Embryonic facial prominence (tissue), 1 donor: ENCODE results near the gene ENOX1.
"Not testable (repeated sequence)": the region's sequence is repeated elsewhere in the genome, so short reads cannot be mapped to it uniquely, and the experiment has no call there.

Experiments used
- DNase-seq: peaks from one replicate; pipeline ENCODE4 v3.0.0-alpha.2; 2016; ENCODE audit errors: extremely low spot score

ENOX1 gene

GRCh38 chr13:43357564-43357963 lies 429.2 kb downstream of the ENOX1 start:
- no peak for DNase-seq

GRCh38 chr13:43356567-43356966 lies 430.2 kb downstream of the ENOX1 start:
- DNase-seq: no peak

GRCh38 chr13:43355774-43356173 lies 431.0 kb downstream of the ENOX1 start:
- DNase-seq: no peak

- DNase-seq: no peak
Observed at GRCh38 chr13:43354153-43354945, 432.4 kb downstream of the ENOX1 start.

- DNase-seq: no peak
Observed at GRCh38 chr13:43353631-43354030, 433.1 kb downstream of the ENOX1 start.

GRCh38 chr13:43351612-43352011 lies 435.2 kb downstream of the ENOX1 start:
- not testable (repeated sequence) for DNase-seq

GRCh38 chr13:43348397-43348796 lies 438.4 kb downstream of the ENOX1 start:
- DNase-seq: no peak

GRCh38 chr13:43347877-43348276 lies 438.9 kb downstream of the ENOX1 start:
- no peak for DNase-seq

GRCh38 chr13:43346427-43346826 lies 440.3 kb downstream of the ENOX1 start:
- DNase-seq: no peak

- DNase-seq: no peak
Observed at GRCh38 chr13:43343645-43344044, 443.1 kb downstream of the ENOX1 start.

- DNase-seq: no peak
Observed at GRCh38 chr13:43339805-43340550, 446.8 kb downstream of the ENOX1 start.

GRCh38 chr13:43339145-43339804 lies 447.5 kb downstream of the ENOX1 start:
- DNase-seq: no peak

- DNase-seq: no peak
Observed at GRCh38 chr13:43335764-43336163, 451.0 kb downstream of the ENOX1 start.

GRCh38 chr13:43333176-43333575 lies 453.6 kb downstream of the ENOX1 start:
- no peak for DNase-seq

- no peak for DNase-seq
Observed at GRCh38 chr13:43331672-43332071, 455.1 kb downstream of the ENOX1 start.

- DNase-seq: no peak
Observed at GRCh38 chr13:43329702-43330101, 457.1 kb downstream of the ENOX1 start.

- no peak for DNase-seq
Observed at GRCh38 chr13:43328907-43329306, 457.9 kb downstream of the ENOX1 start.

- no peak for DNase-seq
Observed at GRCh38 chr13:43326100-43326499, 460.7 kb downstream of the ENOX1 start.

GRCh38 chr13:43325636-43326035 lies 461.1 kb downstream of the ENOX1 start:
- DNase-seq: no peak

GRCh38 chr13:43324129-43324528 lies 462.6 kb downstream of the ENOX1 start:
- DNase-seq: no peak

- no peak for DNase-seq
Observed at GRCh38 chr13:43319617-43320444, 466.9 kb downstream of the ENOX1 start.

GRCh38 chr13:43316946-43317353 lies 469.8 kb downstream of the ENOX1 start:
- DNase-seq: peak; percentile 72
